Astrocyte of the hippocampus (primary cell): ENCODE data around the gene NPHP3.
"Not testable (repeated sequence)": the region's sequence is repeated elsewhere in the genome, so short reads cannot be mapped to it uniquely, and the experiment has no call there.

Source experiments
- DNase-seq: peaks from one replicate; pipeline ENCODE4 v3.0.0; 2011; ENCODE audit warnings: low read depth, low spot score

NPHP3 gene

DNA sequence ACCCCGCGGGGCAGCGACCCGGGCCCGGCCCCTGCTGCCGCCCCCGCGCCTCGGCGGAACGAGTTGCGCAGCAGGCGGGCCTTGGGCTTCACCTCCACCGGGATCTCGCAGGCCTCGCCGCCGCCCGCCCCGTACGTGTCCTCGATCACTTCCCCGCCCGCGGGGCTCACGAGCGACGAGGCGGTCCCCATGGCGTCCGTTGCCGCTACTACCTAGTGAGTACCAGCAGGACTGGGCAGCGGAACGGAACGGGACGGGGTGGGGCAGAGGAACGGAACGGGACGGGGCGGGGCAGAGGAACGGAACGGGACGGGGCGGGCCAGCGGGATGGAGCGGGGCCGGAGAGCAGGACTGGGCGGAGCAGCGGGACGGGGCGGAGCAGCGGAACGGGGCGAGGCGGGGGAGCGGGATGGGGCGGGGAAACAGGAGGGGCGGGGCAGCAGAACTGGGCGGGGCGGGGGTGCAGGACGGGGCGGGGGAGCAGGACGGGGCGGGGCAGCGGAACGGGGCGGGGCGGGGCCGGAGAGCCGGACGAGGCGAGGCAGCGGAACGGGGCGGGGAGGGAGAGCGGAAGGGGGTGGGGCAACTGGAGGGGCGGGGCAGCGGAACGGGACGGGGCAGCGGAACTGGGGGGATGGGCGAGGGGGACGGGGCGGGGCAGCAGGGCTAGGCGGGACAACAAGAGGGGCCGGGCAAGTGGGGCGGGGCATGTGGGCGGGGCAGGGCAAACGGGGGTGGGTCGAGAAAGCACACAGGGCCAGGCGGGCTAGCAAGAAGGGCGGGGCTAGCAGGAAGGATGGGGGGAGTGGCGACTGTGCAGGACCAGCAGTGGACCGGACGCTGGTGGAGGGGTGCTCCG, at the start of gene NPHP3:
Gene NPHP3, minus strand, starts transcription at position 245 of the 859 bp plus-strand sequence. Its CDS starts 54 bp downstream, at position 191.
- DNase-seq, result peak; percentile 98

GRCh38 chr3:132758740-132759139, 36.5 kb upstream of the NPHP3 start:
- no peak for DNase-seq

DNA sequence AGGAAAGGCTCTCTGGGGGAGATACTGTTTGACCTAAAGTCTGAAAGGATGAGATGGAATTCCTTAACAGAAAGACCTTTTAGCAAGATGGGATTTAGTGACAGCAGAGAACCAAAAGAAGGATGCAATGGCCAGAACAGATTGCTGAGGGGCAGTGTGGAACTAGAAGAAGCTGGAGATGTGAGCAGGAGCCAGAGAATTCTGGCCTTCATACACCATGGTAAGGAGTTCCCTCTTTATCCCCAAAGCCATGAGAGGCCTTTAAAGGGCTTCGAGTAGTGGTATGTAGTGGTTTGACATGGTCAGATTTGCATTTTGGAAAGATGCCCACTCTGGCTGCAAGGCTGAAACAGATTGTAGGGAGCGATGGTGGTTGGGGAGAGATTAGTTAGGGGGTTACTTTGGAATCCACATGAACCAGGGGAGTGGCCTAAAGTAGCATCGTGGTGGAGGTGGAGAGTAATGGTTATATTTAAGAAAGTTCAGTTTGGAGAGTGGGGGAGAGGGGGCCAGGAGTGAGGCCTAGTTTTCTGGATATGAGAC, 34.0 kb upstream of the NPHP3 start:
- DNase-seq, result peak; percentile 58

GRCh38 chr3:132753946-132754345, 31.7 kb upstream of the NPHP3 start:
- DNase-seq, result no peak

GRCh38 chr3:132749786-132750185, 27.6 kb upstream of the NPHP3 start:
- no peak for DNase-seq

- DNase-seq, result not testable (repeated sequence)
Measured at GRCh38 chr3:132746720-132747119, 24.5 kb upstream of the NPHP3 start.

DNA sequence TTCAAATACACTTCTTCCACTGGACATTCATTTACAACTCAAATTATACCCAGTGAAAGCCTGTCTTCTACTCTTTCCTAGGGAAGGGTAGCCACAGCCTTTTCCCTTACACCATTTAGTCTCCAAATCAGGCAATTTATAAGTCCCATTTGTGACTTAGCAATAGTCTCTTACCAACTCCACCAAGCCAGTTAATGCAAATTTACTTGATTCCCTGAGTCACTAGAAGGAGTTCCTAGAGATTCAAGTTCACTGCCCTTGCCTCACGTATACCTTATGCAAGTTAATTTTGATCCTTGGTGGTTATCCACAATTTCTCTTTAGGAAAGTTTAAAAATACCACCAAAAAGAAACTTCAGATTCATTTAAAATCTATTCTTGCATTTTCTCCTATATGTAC, 16.1 kb upstream of the NPHP3 start:
- no peak for DNase-seq

- no peak for DNase-seq
Measured at GRCh38 chr3:132735589-132735988, 13.4 kb upstream of the NPHP3 start.

DNA sequence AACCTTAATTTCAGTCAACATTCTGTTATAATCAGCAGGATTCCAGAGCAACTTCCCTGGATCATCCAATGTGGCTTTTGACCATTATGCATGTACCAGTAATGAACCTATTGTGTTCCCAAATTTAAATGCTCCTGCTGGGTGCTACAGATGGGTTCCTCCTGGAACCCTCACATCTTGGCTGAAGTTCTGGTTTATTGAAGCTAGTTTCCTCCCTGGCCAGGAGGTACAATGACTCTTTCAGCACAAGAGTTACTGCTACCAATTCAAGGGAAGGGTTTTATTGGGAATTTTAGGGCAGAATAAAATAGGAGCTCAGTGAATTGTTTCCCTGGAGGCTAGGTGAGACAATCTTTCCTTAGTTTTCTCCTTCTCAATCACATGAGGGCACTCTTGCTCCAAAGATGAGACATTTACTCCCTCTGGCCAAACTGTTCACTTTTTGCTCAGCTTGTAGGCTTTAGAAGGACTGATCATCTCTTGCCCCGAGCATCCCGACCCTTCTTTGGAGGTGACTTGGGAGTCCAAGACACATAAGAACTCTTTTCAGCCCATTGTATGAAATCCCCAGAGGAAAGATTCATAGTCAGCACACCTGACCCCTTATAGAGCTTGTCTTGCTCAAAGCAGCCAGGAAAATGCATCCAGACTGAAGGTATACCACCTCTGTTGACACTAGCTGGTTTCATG, 8.8 kb upstream of the NPHP3 start:
- peak; percentile 78 for DNase-seq

- peak; percentile 51 for DNase-seq
Measured at GRCh38 chr3:132726341-132726823, 4.2 kb upstream of the NPHP3 start.

DNA sequence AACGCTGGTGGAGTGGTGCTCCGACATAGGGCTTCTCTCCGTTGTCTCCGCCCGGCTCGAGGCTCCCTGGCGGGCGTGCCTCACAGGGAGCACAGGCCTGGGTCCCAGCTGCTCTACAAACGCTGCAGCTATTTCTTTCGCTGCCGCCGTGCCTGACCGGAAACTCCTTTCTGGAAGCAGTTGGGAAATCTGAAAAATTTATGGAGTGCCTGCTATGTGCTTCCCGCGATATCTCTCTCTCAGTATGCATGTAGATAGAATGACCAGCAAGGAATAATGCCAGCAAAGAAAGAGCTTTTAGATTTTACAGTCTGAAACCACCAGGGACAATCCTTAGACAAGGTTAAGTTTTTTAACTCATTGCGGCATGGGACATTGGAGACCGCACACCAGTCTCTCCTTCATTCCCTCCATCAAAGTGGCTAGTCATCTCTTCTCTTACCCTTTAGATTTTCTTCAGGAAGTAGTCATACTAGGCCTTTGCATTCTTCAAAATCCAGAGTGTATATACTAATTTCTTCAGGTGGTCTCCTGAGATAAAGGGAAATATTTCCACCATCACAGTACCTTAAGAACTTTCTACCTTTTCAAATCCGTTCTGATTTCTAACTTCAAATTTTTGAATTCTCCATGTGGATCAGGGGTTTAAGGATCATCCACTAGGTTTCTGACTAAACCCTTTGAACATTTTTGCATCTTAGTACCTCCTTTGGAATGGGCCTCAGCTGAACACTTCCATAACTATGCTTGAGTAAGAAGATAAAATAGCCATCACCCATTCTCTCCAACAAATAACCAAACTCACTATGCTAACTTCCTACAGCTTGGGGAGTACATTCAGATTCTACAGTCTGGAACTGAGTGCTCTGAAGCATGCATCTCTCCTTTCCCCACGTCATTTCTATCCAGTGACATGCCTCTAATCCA, 1.1 kb upstream of the NPHP3 start:
- no peak for DNase-seq

GRCh38 chr3:132721479-132722164, 587 bp downstream of the NPHP3 start:
- DNase-seq, result peak; percentile 87

DNA sequence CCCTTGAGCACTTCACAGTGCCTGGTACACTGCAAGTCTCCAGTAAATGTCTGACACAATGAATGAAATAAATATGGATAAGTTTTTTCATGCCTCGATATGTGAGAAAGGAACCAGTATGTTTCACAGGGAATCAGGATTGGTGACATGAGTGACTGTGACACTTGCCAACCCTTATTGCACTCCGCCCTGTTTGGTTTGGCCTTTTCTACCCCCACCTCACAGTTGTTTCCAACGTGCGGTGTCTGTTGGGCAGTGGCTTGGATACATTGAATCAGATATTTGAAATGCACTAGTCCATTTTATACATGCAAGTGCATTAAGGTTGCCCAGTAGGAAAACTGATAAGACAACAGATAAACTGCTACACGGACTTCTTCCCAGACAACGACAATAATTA, 2.0 kb downstream of the NPHP3 start:
- no peak for DNase-seq

- no peak for DNase-seq
Measured at GRCh38 chr3:132716372-132716771, 5.8 kb downstream of the NPHP3 start.

DNA sequence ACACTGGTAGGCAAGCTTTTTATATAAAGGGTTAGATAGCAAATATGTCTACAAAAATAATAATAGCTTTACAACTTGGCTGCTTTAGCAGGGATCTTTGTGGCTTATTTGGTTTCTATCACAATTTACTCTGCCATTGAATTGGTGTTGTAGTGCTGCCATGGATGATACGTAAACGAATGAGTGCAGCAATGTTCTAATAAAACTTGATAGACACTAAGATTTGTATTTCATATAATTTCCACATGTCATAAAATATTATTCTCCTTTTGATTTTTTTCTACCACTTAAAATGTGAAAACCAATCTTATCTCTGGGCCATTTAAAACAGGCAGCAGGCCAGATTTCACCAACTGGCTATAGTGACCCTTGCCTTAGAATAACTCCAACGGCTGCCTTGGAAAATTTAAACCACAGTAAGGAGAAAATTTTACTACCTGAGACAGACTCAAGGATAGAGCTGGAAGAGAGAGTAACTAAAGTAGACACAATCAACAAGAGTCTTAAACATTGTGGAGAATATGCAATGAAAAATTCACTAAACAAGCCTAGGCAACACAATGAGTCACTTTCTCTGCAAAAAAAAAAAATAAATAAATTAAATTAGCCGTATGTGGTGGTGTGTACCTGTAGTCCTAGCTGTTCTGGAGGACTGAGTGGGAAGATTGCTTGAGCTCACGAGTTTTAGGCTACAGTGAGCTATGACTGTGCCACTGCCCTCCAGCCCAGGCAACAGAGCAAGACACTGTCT, 8.1 kb downstream of the NPHP3 start:
- DNase-seq, result no peak

- DNase-seq, result no peak
Measured at GRCh38 chr3:132710311-132710710, 11.9 kb downstream of the NPHP3 start.

GRCh38 chr3:132709761-132710160, 12.4 kb downstream of the NPHP3 start:
- DNase-seq, result peak; percentile 20

- DNase-seq, result no peak
Measured at GRCh38 chr3:132703733-132704132, 18.5 kb downstream of the NPHP3 start.

DNA sequence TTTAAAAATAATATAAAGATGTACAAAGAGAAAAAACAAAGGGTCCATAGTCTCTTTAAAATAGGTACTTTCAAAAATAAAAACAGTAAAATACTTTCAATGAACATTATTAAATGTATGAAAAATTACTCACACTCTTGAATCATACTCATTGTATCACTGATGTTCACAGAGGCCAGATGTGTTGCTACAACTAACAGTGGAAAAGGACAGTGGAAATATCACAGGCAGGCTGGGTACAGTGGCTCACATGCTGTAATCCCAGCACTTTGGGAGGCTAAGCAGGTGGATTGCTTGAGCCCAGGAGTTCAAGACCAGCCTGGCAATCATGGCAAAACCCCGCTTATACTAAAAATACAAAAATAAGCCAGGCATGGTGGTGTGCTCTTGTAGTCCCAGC, 26.8 kb downstream of the NPHP3 start:
- DNase-seq, result no peak

GRCh38 chr3:132694991-132695390, 27.2 kb downstream of the NPHP3 start:
- no peak for DNase-seq
